ENCODE results near the gene VTA1.
"Not testable (repeated sequence)": the region's sequence is repeated elsewhere in the genome, so short reads cannot be mapped to it uniquely, and the experiment has no call there.

VTA1 gene

GRCh38 chr6:142225552-142225951, 78.5 kb downstream of the VTA1 start:
- DNase-seq (ENCODE audit: low read depth), result no peak

GRCh38 chr6:142226731-142227130, 79.7 kb downstream of the VTA1 start:
- no peak for DNase-seq (ENCODE audit: low read depth)

- not testable (repeated sequence) for DNase-seq (ENCODE audit: low read depth)
These were observed 82.6 kb downstream of the VTA1 start for GRCh38 chr6:142229518-142230270.

- not testable (repeated sequence) for DNase-seq (ENCODE audit: low read depth)
These were observed 85.4 kb downstream of the VTA1 start for GRCh38 chr6:142232206-142233044.

- no peak for DNase-seq (ENCODE audit: low read depth)
These were observed 87.1 kb downstream of the VTA1 start for GRCh38 chr6:142233945-142234682.

- DNase-seq (ENCODE audit: low read depth), result no peak
These were observed 88.2 kb downstream of the VTA1 start for GRCh38 chr6:142235272-142235671.

- DNase-seq (ENCODE audit: low read depth), result no peak
These were observed 88.7 kb downstream of the VTA1 start for GRCh38 chr6:142235791-142236190.

- DNase-seq (ENCODE audit: low read depth), result no peak
These were observed 89.6 kb downstream of the VTA1 start for GRCh38 chr6:142236691-142237090.

GRCh38 chr6:142238881-142239280, 91.8 kb downstream of the VTA1 start:
- DNase-seq (ENCODE audit: low read depth), result no peak

GRCh38 chr6:142240179-142240578, 93.1 kb downstream of the VTA1 start:
- no peak for DNase-seq (ENCODE audit: low read depth)

GRCh38 chr6:142241061-142241460, 94.0 kb downstream of the VTA1 start:
- no peak for DNase-seq (ENCODE audit: low read depth)

- DNase-seq (ENCODE audit: low read depth), result no peak
These were observed 95.2 kb downstream of the VTA1 start for GRCh38 chr6:142242269-142242668.

GRCh38 chr6:142246960-142247359, 99.9 kb downstream of the VTA1 start:
- DNase-seq (ENCODE audit: low read depth), result no peak

- no peak for DNase-seq (ENCODE audit: low read depth)
These were observed 102.2 kb downstream of the VTA1 start for GRCh38 chr6:142249266-142249665.

GRCh38 chr6:142251930-142252445, 104.9 kb downstream of the VTA1 start:
- DNase-seq (ENCODE audit: low read depth), result no peak

- no peak for DNase-seq (ENCODE audit: low read depth)
These were observed 107.5 kb downstream of the VTA1 start for GRCh38 chr6:142254513-142254912.

GRCh38 chr6:142255785-142256184, 108.7 kb downstream of the VTA1 start:
- DNase-seq (ENCODE audit: low read depth), result no peak

GRCh38 chr6:142258305-142258704, 111.2 kb downstream of the VTA1 start:
- DNase-seq (ENCODE audit: low read depth), result no peak

GRCh38 chr6:142258757-142259156, 111.7 kb downstream of the VTA1 start:
- no peak for DNase-seq (ENCODE audit: low read depth)

- DNase-seq (ENCODE audit: low read depth), result no peak
These were observed 113.7 kb downstream of the VTA1 start for GRCh38 chr6:142260748-142261147.

GRCh38 chr6:142262231-142262630, 115.2 kb downstream of the VTA1 start:
- DNase-seq (ENCODE audit: low read depth), result no peak

- no peak for DNase-seq (ENCODE audit: low read depth)
These were observed 118.4 kb downstream of the VTA1 start for GRCh38 chr6:142265476-142265875.
